ENCODE results near the gene PPP2R2C.
A peak's percentile ranks its signal among the peaks of the same experiment; 100 is the strongest.

PPP2R2C gene

GRCh38 chr4:6422105-6422504 lies 50.3 kb downstream of the PPP2R2C start:
- DNase-seq = no peak

- DNase-seq = no peak
Observed at GRCh38 chr4:6421397-6421796, 51.0 kb downstream of the PPP2R2C start.

- DNase-seq = no peak
Observed at GRCh38 chr4:6420972-6421371, 51.4 kb downstream of the PPP2R2C start.

- no peak for DNase-seq
Observed at GRCh38 chr4:6420036-6420435, 52.4 kb downstream of the PPP2R2C start.

- no peak for DNase-seq
Observed at GRCh38 chr4:6419452-6420028, 52.9 kb downstream of the PPP2R2C start.

GRCh38 chr4:6418193-6418755 lies 54.1 kb downstream of the PPP2R2C start:
- DNase-seq = no peak

- no peak for DNase-seq
Observed at GRCh38 chr4:6417516-6418050, 54.8 kb downstream of the PPP2R2C start.

- DNase-seq = peak; percentile 68
Observed at GRCh38 chr4:6416518-6417286, 55.7 kb downstream of the PPP2R2C start.

- no peak for DNase-seq
Observed at GRCh38 chr4:6415031-6415705, 57.2 kb downstream of the PPP2R2C start.

- DNase-seq = no peak
Observed at GRCh38 chr4:6414578-6414977, 57.8 kb downstream of the PPP2R2C start.

GRCh38 chr4:6410664-6411063 lies 61.8 kb downstream of the PPP2R2C start:
- DNase-seq = no peak

GRCh38 chr4:6410068-6410467 lies 62.3 kb downstream of the PPP2R2C start:
- DNase-seq = no peak

- DNase-seq = no peak
Observed at GRCh38 chr4:6409381-6409780, 63.0 kb downstream of the PPP2R2C start.

GRCh38 chr4:6408263-6408662 lies 64.2 kb downstream of the PPP2R2C start:
- DNase-seq = no peak

- DNase-seq = no peak
Observed at GRCh38 chr4:6405397-6405706, 67.1 kb downstream of the PPP2R2C start.

GRCh38 chr4:6404611-6405396 lies 67.6 kb downstream of the PPP2R2C start:
- DNase-seq = no peak

GRCh38 chr4:6403400-6403685 lies 69.1 kb downstream of the PPP2R2C start:
- DNase-seq = no peak

GRCh38 chr4:6402566-6403399 lies 69.6 kb downstream of the PPP2R2C start:
- DNase-seq = no peak

- DNase-seq = no peak
Observed at GRCh38 chr4:6401797-6402196, 70.6 kb downstream of the PPP2R2C start.

GRCh38 chr4:6396696-6397236 lies 75.6 kb downstream of the PPP2R2C start:
- no peak for DNase-seq

- DNase-seq = no peak
Observed at GRCh38 chr4:6395466-6396228, 76.8 kb downstream of the PPP2R2C start.
